ENCODE measurements around the gene GNPDA1.

Gene GNPDA1

DNA sequence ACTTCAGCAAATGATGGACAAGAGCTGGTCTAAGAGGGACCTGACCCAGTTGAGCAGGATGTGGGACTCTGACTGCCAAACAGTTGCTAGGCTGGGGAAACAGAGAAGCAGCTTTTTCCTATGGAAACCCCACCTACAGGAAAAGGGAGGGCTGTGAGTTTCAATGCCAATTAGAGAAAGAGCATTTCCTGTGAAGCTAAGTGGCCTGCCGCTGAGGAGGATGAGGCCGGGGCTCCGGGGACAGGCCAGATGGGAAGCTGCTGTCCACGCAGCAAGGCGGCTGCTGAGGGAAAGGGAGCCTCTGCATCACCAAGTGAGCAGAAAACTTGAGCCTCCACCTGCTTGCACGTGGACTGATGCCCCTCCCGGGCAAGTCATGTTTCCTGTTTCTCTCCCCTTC is 54.7 kb downstream of the GNPDA1 start, which contains the start of gene PCDH12:
Gene PCDH12, minus strand, starts transcription at position 90 of the 400 bp plus-strand sequence. CDS start 351 bp downstream, outside the sequence.
- FAIRE-seq, result no peak
- no peak for DNase-seq (ENCODE audit: low spot score)

DNA sequence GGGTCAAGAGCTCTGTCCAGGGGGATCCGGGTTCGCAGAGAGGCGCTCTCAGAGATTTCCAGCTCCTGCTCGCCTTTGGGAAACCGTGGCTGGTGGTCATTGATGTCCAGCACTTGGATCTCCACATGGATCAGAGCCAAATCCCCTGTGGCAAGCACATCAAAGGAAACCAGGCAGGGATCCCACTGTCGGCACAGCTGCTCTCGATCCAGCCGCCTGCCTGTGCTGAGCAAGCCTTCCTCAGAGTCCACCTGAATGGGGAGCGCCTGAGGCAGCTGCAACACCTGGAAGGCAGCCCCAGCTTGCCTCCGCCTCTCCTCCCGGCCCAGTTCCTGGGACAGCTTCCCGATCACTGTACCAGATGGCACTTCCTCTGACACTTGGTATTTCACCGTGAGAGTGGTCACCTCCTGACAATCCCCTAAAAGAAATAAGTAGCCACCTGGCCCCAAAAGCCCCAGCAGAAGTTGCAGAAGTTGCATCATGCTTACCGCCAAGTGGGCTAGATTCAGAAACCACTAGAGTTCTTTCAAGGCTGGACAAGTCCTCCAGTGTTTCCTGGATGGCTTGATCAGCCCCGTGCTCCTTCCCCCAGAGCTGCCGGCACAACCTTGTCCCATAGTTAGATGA is 55.3 kb downstream of the GNPDA1 start:
- no peak for FAIRE-seq
- no peak for DNase-seq (ENCODE audit: low spot score)

DNA sequence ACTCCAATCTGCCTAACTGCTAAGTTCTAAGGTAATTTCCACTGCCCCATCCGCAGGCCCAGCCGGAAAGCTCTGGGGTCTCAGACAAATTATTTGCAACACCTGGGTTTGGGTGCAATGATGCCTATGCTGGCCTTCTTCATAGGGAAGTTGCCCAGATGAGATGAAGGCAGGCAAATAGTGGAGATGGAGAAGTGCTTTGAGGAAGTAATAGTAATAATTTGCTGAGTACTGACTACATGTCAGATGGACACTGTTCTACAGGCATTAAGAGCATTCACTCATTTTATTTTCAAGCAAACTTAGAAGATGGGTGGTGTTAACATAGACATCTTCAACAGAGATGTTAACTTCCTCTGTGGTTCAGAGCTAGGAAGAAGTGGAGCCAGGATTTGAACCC is 58.6 kb downstream of the GNPDA1 start:
- FAIRE-seq (no peak), DNase-seq (ENCODE audit: low spot score) (no peak)

DNA sequence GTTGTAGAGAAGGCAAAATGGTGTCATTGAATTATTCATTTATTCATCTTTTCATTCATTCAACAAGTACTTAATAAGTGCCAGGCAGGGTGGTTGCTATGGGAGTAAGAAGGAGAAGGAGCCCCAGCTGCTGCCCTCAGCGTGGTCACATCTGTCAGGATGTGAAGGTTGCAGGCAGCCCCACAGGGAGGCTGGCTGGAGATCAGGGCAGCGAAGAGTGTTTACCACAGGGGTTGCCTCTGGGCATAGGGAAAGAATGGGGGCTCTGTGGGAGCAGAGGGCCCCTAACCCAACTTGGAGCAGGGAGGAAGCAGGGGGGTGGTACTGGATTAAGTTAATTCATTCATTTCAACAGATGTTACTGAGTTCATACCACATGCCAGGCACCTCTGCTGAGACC is 60.8 kb downstream of the GNPDA1 start:
- DNase-seq (ENCODE audit: low spot score), result no peak
- FAIRE-seq, result no peak

DNA sequence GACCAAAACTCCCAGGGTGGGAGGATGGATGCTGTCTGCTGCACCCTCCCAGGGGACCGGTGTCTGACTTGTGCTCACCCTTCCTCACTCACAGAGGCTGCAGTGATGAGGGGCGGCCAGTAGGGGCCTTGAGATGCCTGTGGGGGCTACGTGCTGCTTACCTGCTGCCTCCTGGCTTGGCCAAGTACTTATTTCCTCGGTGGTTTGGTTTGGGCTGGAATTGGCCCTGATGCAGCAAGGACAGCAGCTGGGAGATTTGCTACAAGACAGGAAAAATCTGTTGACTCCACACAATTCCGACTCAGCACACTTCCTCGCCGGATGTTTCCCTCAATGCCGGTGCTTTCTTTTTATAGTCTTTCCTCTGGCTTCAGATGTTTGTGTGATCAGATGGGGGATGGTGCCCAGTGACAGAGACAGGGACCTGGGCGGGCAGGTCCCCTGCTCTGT is 61.5 kb downstream of the GNPDA1 start:
- no peak for FAIRE-seq
- DNase-seq (ENCODE audit: low spot score), result no peak
